Fibroblast of lung (primary cell): ENCODE measurements around the gene NR6A1.

Experiments used
- CTCF ChIP-seq, 2 donors: IDR thresholded peaks in 1 of 2; conservative IDR thresholded peaks in 1 of 2; 1 replicate in 1 of 2; 2 replicates in 1 of 2; pipeline ENCODE4 v1.5.1; 2011 to 2012; ENCODE audit warnings: low read length in 2 of 2, control low read depth in 1 of 2, inconsistent platforms in 1 of 2, low read depth in 1 of 2, mild to moderate bottlenecking in 1 of 2
- EZH2 ChIP-seq: IDR thresholded peaks from 2 replicates; pipeline ENCODE4 v1.5.1; 2012; ENCODE audit warnings: low read length, control low read depth, mild to moderate bottlenecking; ENCODE audit errors: missing control alignments

- no peak for TF ChIP-seq CTCF (conservative IDR thresholded peaks at IDR 0.05 in 1 of 2, IDR thresholded peaks at IDR 0.05 in 1 of 2; ENCODE audit: low read depth in 1 of 2, low read length in 2 of 2)
- TF ChIP-seq EZH2, result no peak
These were observed 253.0 kb downstream of the NR6A1 start for GRCh38 chr9:124518116-124518515.
